Neural progenitor cell (in vitro differentiated cells): ENCODE measurements around the gene NATD1. TPM values are rescaled to one million over a fixed set of nuclear protein-coding genes. Genes with fewer than 3 reads are reported as not detected.

Experiments
- DNase-seq: peaks from one replicate; pipeline ENCODE4 v3.0.0-alpha.2; 2016; ENCODE audit warnings: low spot score
- H2AFZ ChIP-seq: fragments of 200-600 bp; sonication (generic); replicated peaks from 2 replicates; pipeline ENCODE4 v1.6.1; 2016; ENCODE audit warnings: antibody characterized with exemption
- H3F3A ChIP-seq: fragments of 200-600 bp; sonication (generic); 2 replicates; pipeline ENCODE4 v1.6.1; 2016; ENCODE audit warnings: antibody characterized with exemption, low read depth
- H3K27ac ChIP-seq: fragments of 200-600 bp; sonication (generic); 2 replicates; pipeline ENCODE4 v1.5.1; 2016; ENCODE audit warnings: mild to moderate bottlenecking
- H3K27me3 ChIP-seq: fragments of 200-600 bp; sonication (generic); 2 replicates; pipeline ENCODE4 v1.6.1; 2016; ENCODE audit warnings: mild to moderate bottlenecking, moderate library complexity
- H3K36me3 ChIP-seq: fragments of 200-600 bp; sonication (generic); 2 replicates; pipeline ENCODE4 v1.5.1; 2016
- H3K4me1 ChIP-seq: fragments of 200-600 bp; sonication (generic); 2 replicates; pipeline ENCODE4 v1.6.1; 2016; ENCODE audit warnings: mixed run types
- H3K4me2 ChIP-seq: fragments of 200-600 bp; sonication (generic); 2 replicates; pipeline ENCODE4 v1.6.1; 2016
- H3K4me3 ChIP-seq: fragments of 200-600 bp; sonication (generic); 2 replicates; pipeline ENCODE4 v1.5.1; 2016
- H3K79me2 ChIP-seq: fragments of 200-600 bp; sonication (generic); 2 replicates; pipeline ENCODE4 v1.6.1; 2016; ENCODE audit warnings: low read depth
- H3K9ac ChIP-seq: fragments of 200-600 bp; sonication (generic); 2 replicates; pipeline ENCODE4 v1.6.1; 2016
- H3K9me3 ChIP-seq: fragments of 200-600 bp; sonication (generic); 2 replicates; pipeline ENCODE4 v1.5.1; 2016; ENCODE audit warnings: low read depth
- H4K20me1 ChIP-seq: fragments of 200-600 bp; sonication (generic); 2 replicates; pipeline ENCODE4 v1.6.1; 2016; ENCODE audit warnings: low read depth
- H3K27ac Mint-ChIP-seq: 3 replicates; pipeline ENCODE4 v1.8.0; 2021; ENCODE audit warnings: mixed read lengths
- H3K27me3 Mint-ChIP-seq: 2 replicates; pipeline ENCODE4 v1.8.0; 2022; ENCODE audit warnings: low read depth, mild to moderate bottlenecking, inconsistent platforms, moderate library complexity, mixed read lengths; ENCODE audit not compliant: insufficient read depth
- H3K36me3 Mint-ChIP-seq: 3 replicates; pipeline ENCODE4 v1.8.0; 2021; ENCODE audit warnings: mixed read lengths
- H3K4me1 Mint-ChIP-seq: 3 replicates; pipeline ENCODE4 v1.8.0; 2021; ENCODE audit warnings: mixed read lengths
- H3K4me3 Mint-ChIP-seq: 3 replicates; pipeline ENCODE4 v1.8.0; 2021; ENCODE audit warnings: mild to moderate bottlenecking, moderate library complexity, mixed read lengths
- H3K9me3 Mint-ChIP-seq: 3 replicates; pipeline ENCODE4 v1.8.0; 2020; ENCODE audit warnings: mixed read lengths
- CTCF ChIP-seq: fragments of 200-600 bp; sonication (generic); IDR thresholded peaks from 2 replicates; pipeline ENCODE4 v1.5.1; 2017; ENCODE audit warnings: antibody characterized with exemption, mild to moderate bottlenecking
- EZH2 ChIP-seq: fragments of 200-600 bp; sonication (generic); IDR thresholded peaks from 2 replicates; pipeline ENCODE4 v1.6.1; 2017; ENCODE audit warnings: antibody characterized with exemption, mild to moderate bottlenecking, moderate library complexity
- EZH2phosphoT487 ChIP-seq: fragments of 200-600 bp; sonication (generic); IDR thresholded peaks from 2 replicates; pipeline ENCODE4 v1.6.1; 2017; ENCODE audit warnings: antibody characterized with exemption
- total RNA-seq: library from RNA; depleted of rRNA; stranded (reverse); fragments of >200 nt; gene quantifications from 2 replicates; pipeline ENCODE4 v1.2.3, GENCODE V29; 2015; ENCODE audit warnings: low replicate concordance

Gene NATD1
- total RNA-seq, 1 donor from 2014 or later: 4.3 TPM

- H3K27ac ChIP-seq: no peak overlapping the region
- Mint-ChIP-seq H3K4me3 (no peak overlapping the region), H3K36me3 (no peaks in the 10 kb centered on the region), H3K27ac (no peak overlapping the region), H3K27me3 (peaks cover 4% of the 10 kb centered on the region), H3K9me3 (no peaks in the 10 kb centered on the region), H3K4me1 (peaks cover 24% of the 10 kb centered on the region)
- H3K79me2 ChIP-seq: no peaks in the 10 kb centered on the region
- no peak overlapping the region for H2AFZ ChIP-seq
- peaks cover 17% of the 10 kb centered on the region for H4K20me1 ChIP-seq
- no peak for DNase-seq
- no peaks in the 10 kb centered on the region for H3K27me3 ChIP-seq
- peaks cover 8% of the 10 kb centered on the region for H3F3A ChIP-seq
- TF ChIP-seq EZH2 (no peak), EZH2phosphoT487 (no peak), CTCF (no peak)
- H3K9ac ChIP-seq: no peak overlapping the region
- H3K36me3 ChIP-seq: no peaks in the 10 kb centered on the region
- H3K4me1 ChIP-seq: peaks cover 28% of the 10 kb centered on the region
- H3K9me3 ChIP-seq: no peaks in the 10 kb centered on the region
- no peak overlapping the region for H3K4me3 ChIP-seq
- H3K4me2 ChIP-seq: no peak overlapping the region
Observed at GRCh38 chr17:21242026-21242697, 11.0 kb downstream of the NATD1 start.

- no peak overlapping the region for H3K27ac ChIP-seq
- H2AFZ ChIP-seq: no peak overlapping the region
- Mint-ChIP-seq H3K27ac (no peak overlapping the region), H3K9me3 (no peaks in the 10 kb centered on the region), H3K4me1 (peaks cover 24% of the 10 kb centered on the region), H3K36me3 (no peaks in the 10 kb centered on the region), H3K4me3 (no peak overlapping the region), H3K27me3 (peaks cover 6% of the 10 kb centered on the region)
- H4K20me1 ChIP-seq: peaks cover 16% of the 10 kb centered on the region
- no peaks in the 10 kb centered on the region for H3K36me3 ChIP-seq
- no peak for DNase-seq
- H3K79me2 ChIP-seq: no peaks in the 10 kb centered on the region
- H3F3A ChIP-seq: peaks cover 8% of the 10 kb centered on the region
- H3K4me1 ChIP-seq: peaks cover 28% of the 10 kb centered on the region
- H3K9me3 ChIP-seq: no peaks in the 10 kb centered on the region
- H3K4me2 ChIP-seq: no peak overlapping the region
- H3K4me3 ChIP-seq: no peak overlapping the region
- no peaks in the 10 kb centered on the region for H3K27me3 ChIP-seq
- no peak for TF ChIP-seq EZH2
- no peak for TF ChIP-seq EZH2phosphoT487
- TF ChIP-seq CTCF: no peak
- H3K9ac ChIP-seq: no peak overlapping the region
Observed at GRCh38 chr17:21241564-21241963, 11.6 kb downstream of the NATD1 start.

- H3K9me3 Mint-ChIP-seq: no peaks in the 10 kb centered on the region
- no peaks in the 10 kb centered on the region for H3K79me2 ChIP-seq
- peaks cover 6% of the 10 kb centered on the region for H3K27me3 Mint-ChIP-seq
- H3K4me1 Mint-ChIP-seq: peaks cover 24% of the 10 kb centered on the region
- no peaks in the 10 kb centered on the region for H3K27me3 ChIP-seq
- peak overlapping the region; percentile 1 for H2AFZ ChIP-seq
- H4K20me1 ChIP-seq: peaks cover 12% of the 10 kb centered on the region
- no peak overlapping the region for H3K9ac ChIP-seq
- no peaks in the 10 kb centered on the region for H3K36me3 Mint-ChIP-seq
- no peaks in the 10 kb centered on the region for H3K36me3 ChIP-seq
- H3K9me3 ChIP-seq: no peaks in the 10 kb centered on the region
- peaks cover 24% of the 10 kb centered on the region for H3K4me1 ChIP-seq
- H3K4me2 ChIP-seq: peak overlapping the region; percentile 21
- H3K4me3 Mint-ChIP-seq: no peak overlapping the region
- H3K27ac ChIP-seq: no peak overlapping the region
- H3K27ac Mint-ChIP-seq: peak overlapping the region; percentile 63
- no peak for DNase-seq
- H3K4me3 ChIP-seq: no peak overlapping the region
- TF ChIP-seq CTCF: no peak
- TF ChIP-seq EZH2phosphoT487: no peak
- TF ChIP-seq EZH2: no peak
- H3F3A ChIP-seq: peaks cover 8% of the 10 kb centered on the region
Observed at GRCh38 chr17:21240369-21241055, 12.7 kb downstream of the NATD1 start.
